ENCODE results near the gene MIS18BP1.

GRCh38 chr14:45290547-45290946 is 37.5 kb upstream of the MIS18BP1 start:
- no peak for TF ChIP-seq SP1 (IDR thresholded peaks at IDR 0.05)
- no peak for TF ChIP-seq FOXM1 (IDR thresholded peaks at IDR 0.05; ENCODE audit: borderline replicate concordance)
- TF ChIP-seq BHLHE40 (IDR thresholded peaks at IDR 0.05; ENCODE audit: borderline replicate concordance) = no peak
- no peak for TF ChIP-seq FOXA1 (IDR thresholded peaks at IDR 0.05)
- TF ChIP-seq ELF4 (IDR thresholded peaks at IDR 0.05) = no peak
- TF ChIP-seq NFRKB (IDR thresholded peaks at IDR 0.05) = no peak
- TF ChIP-seq HDGF (IDR thresholded peaks at IDR 0.05; ENCODE audit: borderline replicate concordance) = no peak
